Amniotic stem cell (primary cell): ENCODE results near the gene ZNF22.

Experiments
- DNase-seq: peaks from one replicate; lab custom pipeline; 2025; lab: John Stamatoyannopoulos, UW

ZNF22 gene

DNA sequence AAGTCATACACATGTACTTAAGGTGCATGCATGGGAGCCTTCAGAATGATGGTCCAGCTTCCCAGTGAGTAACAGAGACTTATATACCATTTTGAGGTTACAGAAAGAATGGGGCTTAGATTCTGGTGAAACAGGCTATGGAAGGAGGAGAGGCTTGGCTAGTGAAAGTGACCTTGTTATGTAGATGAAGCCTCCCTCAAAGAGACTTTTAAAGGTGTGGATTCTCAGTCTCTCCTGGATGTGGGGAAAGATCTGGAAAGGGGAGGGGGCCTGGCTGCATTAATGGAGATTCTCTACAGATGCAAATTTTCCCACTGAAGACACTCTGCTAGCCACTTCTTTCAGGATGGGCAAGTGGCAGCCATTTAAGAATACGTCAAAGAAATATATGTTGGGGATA, 35.6 kb upstream of the ZNF22 start:
- no peak for DNase-seq

- DNase-seq = no peak
These were observed 35.0 kb upstream of the ZNF22 start for GRCh38 chr10:44965651-44966097.

GRCh38 chr10:44966129-44966815, 34.5 kb upstream of the ZNF22 start:
- DNase-seq = no peak

DNA sequence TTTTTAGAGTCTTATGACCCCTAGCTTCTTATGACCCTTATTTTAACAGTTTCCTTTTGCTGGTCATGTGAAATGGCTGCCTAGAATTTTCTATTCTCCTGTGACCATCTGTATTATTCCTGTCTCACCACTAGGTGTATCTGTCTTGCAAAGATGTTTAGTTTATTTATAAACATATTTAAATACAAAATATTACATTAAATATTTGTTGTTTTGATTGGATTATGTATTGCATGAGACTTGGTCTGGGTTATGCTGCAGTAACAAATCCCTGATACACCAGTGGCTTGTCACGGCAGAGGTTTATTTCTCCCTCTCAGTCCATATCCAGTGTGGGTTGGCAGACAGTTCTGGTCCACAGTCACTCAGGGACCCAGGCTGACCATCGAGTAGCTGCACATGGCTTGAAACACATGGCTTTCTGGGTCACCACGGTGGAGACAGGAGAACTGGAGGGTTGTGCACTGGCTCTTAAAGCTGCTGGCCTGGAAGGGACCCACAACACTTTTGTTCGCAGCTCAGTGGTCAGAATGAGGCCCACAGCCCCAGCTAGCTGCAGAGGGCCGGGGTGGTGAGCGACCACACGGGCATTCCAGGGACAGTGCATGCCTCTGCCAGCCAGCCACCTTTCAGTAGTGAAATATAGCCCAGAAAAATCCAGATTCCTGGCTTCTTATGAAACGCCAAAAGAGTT, 33.8 kb upstream of the ZNF22 start:
- no peak for DNase-seq

- DNase-seq = no peak
These were observed 33.1 kb upstream of the ZNF22 start for GRCh38 chr10:44967616-44968015.

DNA sequence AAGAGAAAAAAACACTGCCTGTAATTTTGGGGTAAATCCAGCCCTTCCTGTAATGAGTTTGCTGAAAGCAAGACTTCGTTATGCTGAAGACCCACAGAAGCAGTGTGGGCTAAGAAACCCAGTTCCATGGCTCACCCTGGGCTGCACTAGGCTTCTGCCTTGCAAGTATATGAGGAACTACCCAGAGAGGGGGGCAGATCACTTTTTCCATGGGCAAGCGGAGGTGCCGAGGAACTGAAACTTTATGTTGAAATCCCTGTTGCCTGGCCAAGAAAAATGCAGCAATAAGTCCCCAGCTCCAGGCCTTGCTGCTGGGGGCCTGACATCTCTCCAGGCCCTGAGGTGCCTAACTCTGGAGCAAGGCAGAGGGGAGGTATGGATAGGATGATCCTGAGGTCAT, 32.6 kb upstream of the ZNF22 start:
- DNase-seq = no peak

DNA sequence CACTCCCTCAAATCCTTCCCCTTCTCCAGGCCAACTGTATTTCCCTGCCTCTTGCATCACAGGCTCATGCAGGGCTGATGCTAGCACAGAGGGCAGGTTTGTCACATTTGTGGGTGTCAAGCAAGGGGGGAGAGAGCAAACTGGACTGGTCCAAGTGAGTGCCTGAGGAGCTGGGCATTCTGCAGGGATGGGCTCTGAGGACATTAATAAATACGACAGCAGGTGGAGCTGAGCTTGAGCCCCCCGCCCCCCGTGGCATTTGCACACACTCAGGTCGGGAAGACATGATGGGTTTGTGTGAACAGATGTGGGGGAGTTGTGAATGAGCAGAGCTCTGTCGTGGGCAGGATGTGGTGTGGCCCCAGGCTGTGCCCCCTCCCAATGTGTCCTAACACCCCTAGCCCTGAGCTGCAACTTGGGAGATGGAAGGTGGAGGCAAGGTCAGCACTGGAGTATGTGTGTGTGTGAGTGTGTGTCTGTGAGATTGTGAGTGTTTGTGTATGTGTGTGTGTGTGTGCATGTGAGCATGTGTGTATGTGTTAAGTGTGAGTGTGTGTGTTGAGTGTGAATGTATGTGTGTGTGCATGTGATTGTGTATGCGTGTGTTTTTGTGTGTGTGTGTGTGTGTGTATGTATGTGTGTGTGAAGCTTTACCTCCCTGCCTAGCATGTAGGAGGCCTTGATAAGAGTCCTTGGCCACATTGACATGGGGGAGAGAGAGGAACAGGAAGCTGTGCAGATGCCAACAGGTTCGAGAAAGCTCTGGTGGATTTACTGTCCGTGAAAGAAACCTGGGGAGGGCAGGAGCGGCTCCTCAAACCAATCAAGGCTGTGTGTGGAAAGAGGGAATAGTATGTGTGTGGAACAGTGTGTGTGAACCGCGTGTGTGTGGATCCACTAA, 32.0 kb upstream of the ZNF22 start:
- no peak for DNase-seq

- no peak for DNase-seq
These were observed 30.9 kb upstream of the ZNF22 start for GRCh38 chr10:44969854-44970253.

DNA sequence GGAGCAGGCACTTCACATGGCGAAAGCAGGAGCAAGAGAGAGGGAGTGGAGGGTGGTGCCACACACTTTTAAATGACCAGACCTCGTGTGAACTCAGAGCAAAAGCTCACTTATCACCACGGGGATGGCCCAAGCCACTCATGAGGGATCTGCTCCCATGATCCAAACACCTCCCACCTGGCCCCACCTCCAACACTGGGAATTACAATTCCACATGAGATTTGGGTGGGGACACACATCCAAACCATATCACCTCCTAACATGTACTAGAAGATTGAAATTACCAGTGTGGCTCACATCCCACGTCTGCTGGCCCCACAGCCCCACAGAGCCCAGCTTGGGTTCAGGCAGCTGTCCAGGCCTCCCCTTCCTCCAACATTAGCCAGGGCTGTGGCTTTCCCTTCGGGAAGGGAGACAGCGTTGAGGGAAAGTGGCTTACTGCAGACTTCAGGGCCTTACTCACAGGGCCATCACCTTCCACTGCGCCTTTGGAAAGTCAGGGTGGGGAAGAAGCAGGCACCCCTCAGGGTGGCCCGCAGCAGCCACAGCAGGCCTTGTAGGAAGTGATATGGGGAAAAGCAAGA, 29.8 kb upstream of the ZNF22 start:
- DNase-seq = no peak

DNA sequence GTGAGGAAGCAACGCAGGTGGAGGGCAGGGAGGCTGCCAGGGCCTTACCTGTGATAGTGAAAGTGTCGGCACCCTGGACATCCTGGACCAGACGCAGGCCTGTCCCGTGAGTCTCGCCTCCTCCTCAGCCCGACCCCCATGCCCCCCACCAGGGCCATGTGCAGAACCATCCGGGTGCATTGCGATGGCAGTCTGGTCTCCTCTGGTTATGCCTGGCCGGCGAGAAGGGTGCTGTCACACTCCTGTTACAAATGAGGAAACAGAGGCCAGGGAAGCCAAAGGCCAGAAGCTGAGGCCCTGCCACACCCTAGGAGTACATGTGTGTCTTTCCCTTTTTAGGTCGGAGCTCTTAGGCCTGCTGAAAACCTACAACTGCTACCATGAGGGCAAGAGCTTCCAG, 29.3 kb upstream of the ZNF22 start:
- no peak for DNase-seq

DNA sequence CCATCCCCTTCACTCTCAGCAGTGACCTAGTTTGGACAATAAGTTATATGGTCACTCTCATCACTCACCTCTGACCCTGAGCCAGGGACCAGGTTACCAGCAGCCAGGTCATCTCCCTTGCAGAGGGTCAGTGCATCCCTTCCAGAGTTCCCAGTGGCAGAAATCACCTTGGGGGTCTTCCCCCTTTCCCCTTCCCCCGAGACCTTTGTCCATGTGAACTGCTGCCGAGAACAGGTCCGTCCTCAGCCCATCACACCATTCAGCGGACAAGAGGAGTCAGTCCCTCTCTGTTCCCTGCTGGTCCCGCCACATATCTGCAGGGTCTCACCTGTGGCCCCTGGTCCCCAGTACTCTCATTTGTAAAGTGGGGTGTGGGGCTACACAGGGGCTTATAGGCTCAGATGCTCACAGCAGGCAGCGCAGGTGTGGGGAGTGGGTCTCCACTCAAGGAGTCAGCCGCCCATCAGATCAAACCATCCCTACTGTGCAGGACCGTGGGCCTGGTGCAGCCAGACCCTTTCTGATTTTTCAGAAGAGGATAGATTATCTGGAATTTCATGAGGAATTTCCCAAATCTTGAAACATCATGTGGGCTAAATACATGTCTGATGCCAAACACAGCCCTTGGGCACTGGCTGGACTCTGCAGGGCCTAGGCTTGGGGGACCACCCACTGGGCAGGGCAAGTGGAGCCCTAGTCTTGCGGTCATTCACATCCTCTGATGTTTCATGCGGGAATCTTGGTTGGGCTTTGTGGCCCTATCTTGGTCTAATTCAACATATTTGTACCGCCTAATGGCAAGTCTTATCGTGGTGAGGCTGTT, 28.6 kb upstream of the ZNF22 start:
- no peak for DNase-seq

GRCh38 chr10:44972874-44973306, 27.8 kb upstream of the ZNF22 start:
- no peak for DNase-seq

GRCh38 chr10:44973323-44974081, 27.2 kb upstream of the ZNF22 start:
- no peak for DNase-seq

GRCh38 chr10:44974082-44974627, 26.6 kb upstream of the ZNF22 start:
- DNase-seq = no peak

- peak; percentile 27 for DNase-seq
These were observed 25.9 kb upstream of the ZNF22 start for GRCh38 chr10:44974628-44975430.

GRCh38 chr10:44975431-44976331, 25.0 kb upstream of the ZNF22 start:
- DNase-seq = no peak

GRCh38 chr10:44976352-44977198, 24.1 kb upstream of the ZNF22 start:
- DNase-seq = no peak
